ENCODE measurements around the gene MED20.

Gene MED20

DNA sequence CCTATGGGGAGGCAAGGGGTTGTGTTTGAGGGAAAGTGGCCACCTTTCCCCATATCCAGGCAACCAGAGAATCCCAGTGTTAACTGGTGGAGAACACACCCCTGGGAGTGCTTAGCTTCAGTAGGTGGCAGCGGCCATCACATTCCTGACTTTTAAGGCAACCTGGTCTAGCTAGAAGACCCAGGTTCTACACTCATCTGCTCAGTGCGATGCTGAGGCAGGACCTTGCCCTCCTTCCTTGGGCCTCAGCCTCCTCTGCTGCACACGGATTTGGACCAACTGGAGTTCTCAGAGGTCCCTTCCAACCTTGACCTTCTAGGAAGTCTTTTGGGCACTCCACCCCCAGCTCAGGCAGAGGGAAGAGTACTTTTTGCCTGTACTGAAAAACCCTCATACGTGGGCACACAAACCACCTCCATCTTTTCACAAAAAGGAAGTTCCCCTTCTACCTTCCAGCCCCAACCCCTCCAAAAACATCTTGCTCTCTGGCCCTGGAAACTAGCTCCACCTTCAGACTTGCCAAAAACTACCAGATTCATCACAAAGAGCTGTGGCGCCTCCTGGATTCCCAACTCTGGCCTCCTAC lies 17.7 kb upstream of the MED20 start:
- no peak for DNase-seq (ENCODE audit: low read depth in 1 of 2, low spot score in 1 of 2)
- in situ Hi-C loops (cut with HindIII; ENCODE audit: low pct_unique_long_range_greater_than_20kb, low sequenced_read_pairs) = no loop called here
- no peak for TF ChIP-seq JUND (IDR thresholded peaks at IDR 0.05; ENCODE audit: low read depth)

GRCh38 chr6:41937861-41938574 lies 17.1 kb upstream of the MED20 start:
- no peak for DNase-seq (ENCODE audit: low read depth in 1 of 2, low spot score in 1 of 2)
- in situ Hi-C loops (cut with HindIII; ENCODE audit: low pct_unique_long_range_greater_than_20kb, low sequenced_read_pairs) = no loop called here
- TF ChIP-seq JUND (IDR thresholded peaks at IDR 0.05; ENCODE audit: low read depth) = no peak

DNA sequence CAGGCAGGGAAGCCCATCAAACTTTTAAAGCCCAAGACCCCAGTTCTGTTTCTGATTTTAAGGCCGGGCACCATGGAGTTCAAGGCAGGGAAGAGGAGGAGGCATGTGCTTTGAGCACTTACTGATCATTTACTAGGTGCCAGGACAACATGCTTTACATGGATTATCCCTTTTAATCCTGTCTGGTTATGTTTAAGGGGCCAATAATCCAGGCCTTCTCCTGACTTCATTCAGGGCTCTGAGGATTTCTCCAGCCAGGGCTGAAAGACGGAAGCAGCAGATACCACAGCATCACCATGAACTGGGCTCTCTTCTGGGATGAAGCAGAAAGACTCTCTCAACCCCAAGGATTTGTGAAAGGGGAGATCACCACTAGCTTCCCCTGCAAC lies 16.5 kb upstream of the MED20 start:
- DNase-seq (ENCODE audit: low read depth in 1 of 2, low spot score in 1 of 2) = no peak
- no peak for TF ChIP-seq JUND (IDR thresholded peaks at IDR 0.05; ENCODE audit: low read depth)
- in situ Hi-C loops (cut with HindIII; ENCODE audit: low pct_unique_long_range_greater_than_20kb, low sequenced_read_pairs) = no loop called here

DNA sequence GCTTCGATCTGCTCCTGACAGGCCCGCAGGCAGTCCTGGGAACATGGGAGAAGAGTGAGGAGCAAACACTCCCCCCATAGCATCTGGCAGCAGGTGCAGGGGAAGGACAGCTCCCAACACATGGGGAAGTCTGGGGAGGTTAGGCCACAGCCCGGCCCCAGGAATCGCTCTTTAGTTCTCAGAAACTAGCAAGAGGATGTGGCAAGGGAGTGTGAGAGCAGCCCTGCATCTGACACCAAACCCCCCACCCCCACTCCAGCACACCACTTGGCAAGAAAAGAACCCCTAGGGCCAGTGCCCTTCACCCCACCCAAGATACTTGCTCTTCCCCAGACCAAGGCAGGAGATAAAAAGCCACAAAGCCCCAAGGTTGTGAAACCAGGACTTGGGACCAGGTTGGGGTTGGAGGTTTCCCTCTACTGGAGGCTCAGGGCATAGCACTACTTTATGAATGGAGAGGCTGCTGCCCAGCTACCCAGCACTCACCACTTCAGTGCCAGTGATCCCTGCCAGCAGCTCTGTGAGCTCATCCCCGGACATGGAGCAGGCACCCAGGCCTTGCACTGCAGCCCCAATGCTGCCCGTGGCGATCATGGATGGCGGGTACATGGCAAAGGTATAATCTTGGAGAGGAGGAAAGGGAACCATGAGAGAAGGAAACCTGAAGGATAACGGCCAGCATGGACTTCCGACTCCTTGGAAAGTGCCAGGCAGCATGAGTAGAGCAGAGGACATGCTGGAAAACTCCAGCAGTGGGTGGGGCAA lies 15.3 kb upstream of the MED20 start:
- in situ Hi-C loops (cut with HindIII; ENCODE audit: low pct_unique_long_range_greater_than_20kb, low sequenced_read_pairs) = no loop called here
- no peak for TF ChIP-seq JUND (IDR thresholded peaks at IDR 0.05; ENCODE audit: low read depth)
- peak; percentile 83 to 90 for DNase-seq (ENCODE audit: low read depth in 1 of 2, low spot score in 1 of 2)

DNA sequence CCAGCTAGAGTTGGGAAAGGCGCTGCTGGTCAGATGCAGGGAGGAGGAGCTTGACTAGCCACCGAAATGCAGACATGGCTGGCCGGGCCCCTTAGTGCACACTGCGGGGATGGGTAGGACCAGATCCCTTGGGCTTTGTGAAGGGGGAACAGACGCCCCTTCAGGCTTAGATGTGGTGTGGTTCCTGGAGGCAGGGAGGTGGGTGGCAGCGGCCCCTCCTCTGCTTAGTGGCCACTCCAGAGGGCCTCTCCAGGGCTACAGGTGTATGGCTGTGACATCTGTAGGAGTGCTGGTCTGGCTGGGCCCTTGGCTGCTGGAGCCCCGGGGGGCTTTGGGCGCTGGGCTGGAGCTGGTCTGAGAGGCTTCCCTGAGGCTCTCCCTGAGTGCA lies 14.7 kb upstream of the MED20 start:
- in situ Hi-C loops (cut with HindIII; ENCODE audit: low pct_unique_long_range_greater_than_20kb, low sequenced_read_pairs) = no loop called here
- DNase-seq (ENCODE audit: low read depth in 1 of 2, low spot score in 1 of 2) = no peak
- no peak for TF ChIP-seq JUND (IDR thresholded peaks at IDR 0.05; ENCODE audit: low read depth)

- no peak for DNase-seq (ENCODE audit: low read depth in 1 of 2, low spot score in 1 of 2)
Observed at GRCh38 chr6:41935193-41935574, 14.2 kb upstream of the MED20 start.

GRCh38 chr6:41934278-41935192 lies 13.6 kb upstream of the MED20 start:
- no peak for TF ChIP-seq JUND (IDR thresholded peaks at IDR 0.05; ENCODE audit: low read depth)
- in situ Hi-C loops (cut with HindIII; ENCODE audit: low pct_unique_long_range_greater_than_20kb, low sequenced_read_pairs) = no loop called here
- DNase-seq (ENCODE audit: low read depth in 1 of 2, low spot score in 1 of 2) = peak in 1 of 2 experiments; percentile 39

More at GRCh38 chr6:41935193-41935574, 14.2 kb upstream of the MED20 start:
- no peak for TF ChIP-seq JUND (IDR thresholded peaks at IDR 0.05; ENCODE audit: low read depth)
- in situ Hi-C loops (cut with HindIII; ENCODE audit: low pct_unique_long_range_greater_than_20kb, low sequenced_read_pairs) = no loop called here

- TF ChIP-seq JUND (IDR thresholded peaks at IDR 0.05; ENCODE audit: low read depth) = no peak
- in situ Hi-C loops (cut with HindIII; ENCODE audit: low pct_unique_long_range_greater_than_20kb, low sequenced_read_pairs) = no loop called here
- no peak for DNase-seq (ENCODE audit: low read depth in 1 of 2, low spot score in 1 of 2)
Observed at GRCh38 chr6:41932378-41932777, 11.4 kb upstream of the MED20 start.

DNA sequence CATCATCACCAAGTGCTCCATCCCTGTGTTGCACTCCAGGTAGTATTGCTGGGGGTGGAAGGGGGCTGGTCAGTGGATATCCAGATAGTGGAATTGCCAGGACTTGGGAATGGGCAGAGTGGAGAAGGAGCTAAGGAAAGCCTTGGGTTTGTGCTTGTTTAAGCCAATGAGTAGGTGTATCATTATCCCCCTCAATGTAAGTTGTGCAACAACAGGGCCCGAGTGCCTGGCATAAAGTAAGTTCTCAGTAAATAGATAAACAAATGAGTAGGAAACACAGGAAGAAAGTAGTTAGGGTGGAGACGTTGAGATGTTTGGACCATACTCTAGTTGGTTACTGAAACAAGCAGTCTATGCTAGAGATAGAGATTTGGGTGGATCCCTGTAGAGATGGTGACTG lies 10.9 kb upstream of the MED20 start:
- in situ Hi-C loops (cut with HindIII; ENCODE audit: low pct_unique_long_range_greater_than_20kb, low sequenced_read_pairs) = no loop called here
- TF ChIP-seq JUND (IDR thresholded peaks at IDR 0.05; ENCODE audit: low read depth) = no peak

GRCh38 chr6:41929924-41930323 lies 9.0 kb upstream of the MED20 start:
- in situ Hi-C loops (cut with HindIII; ENCODE audit: low pct_unique_long_range_greater_than_20kb, low sequenced_read_pairs) = no loop called here
- no peak for TF ChIP-seq JUND (IDR thresholded peaks at IDR 0.05; ENCODE audit: low read depth)
- DNase-seq (ENCODE audit: low read depth in 1 of 2, low spot score in 1 of 2) = no peak

More for the DNA sequence above, 10.9 kb upstream of the MED20 start:
- no peak for DNase-seq (ENCODE audit: low read depth in 1 of 2, low spot score in 1 of 2)

DNA sequence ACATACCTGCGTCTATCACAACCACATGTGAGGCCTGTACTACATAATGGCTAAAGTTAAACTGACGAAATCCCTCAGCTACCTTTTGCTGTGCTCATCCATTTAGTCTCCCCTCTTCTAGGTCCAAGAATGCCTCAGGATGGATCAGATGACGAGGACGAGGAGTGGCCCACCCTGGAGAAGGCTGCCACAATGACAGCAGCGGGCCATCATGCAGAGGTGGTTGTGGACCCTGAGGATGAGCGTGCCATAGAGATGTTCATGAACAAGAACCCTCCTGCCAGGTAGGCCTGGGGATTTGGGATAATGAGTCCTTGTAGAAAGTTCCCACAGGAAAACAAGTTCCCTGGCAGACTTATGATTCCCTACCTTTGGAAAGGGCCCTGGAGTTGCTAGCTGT lies 6.3 kb upstream of the MED20 start:
- in situ Hi-C loops (cut with HindIII; ENCODE audit: low pct_unique_long_range_greater_than_20kb, low sequenced_read_pairs) = no loop called here
- no peak for TF ChIP-seq JUND (IDR thresholded peaks at IDR 0.05; ENCODE audit: low read depth)
- no peak for DNase-seq (ENCODE audit: low read depth in 1 of 2, low spot score in 1 of 2)

DNA sequence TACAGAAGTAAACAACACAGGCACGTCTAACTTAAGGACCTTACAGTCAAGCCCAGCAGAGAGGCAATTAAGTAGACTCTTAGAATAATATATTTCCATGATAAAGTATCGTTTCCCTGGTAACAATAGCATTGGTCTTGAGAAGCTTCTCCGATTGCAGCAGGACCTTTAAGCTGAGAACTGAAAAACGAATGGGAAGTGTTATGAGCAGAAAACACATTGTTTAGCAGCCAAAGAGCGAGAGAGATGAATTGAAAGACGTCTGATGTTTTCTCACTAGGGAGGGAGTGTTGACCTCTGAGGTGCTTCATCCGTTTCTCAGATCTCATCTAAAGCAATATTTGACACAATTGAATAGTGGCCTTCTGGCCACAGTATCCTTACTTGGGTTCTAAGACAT lies 1.2 kb upstream of the MED20 start:
- in situ Hi-C loops (cut with HindIII; ENCODE audit: low pct_unique_long_range_greater_than_20kb, low sequenced_read_pairs) = no loop called here
- DNase-seq (ENCODE audit: low read depth in 1 of 2, low spot score in 1 of 2) = no peak
- no peak for TF ChIP-seq JUND (IDR thresholded peaks at IDR 0.05; ENCODE audit: low read depth)
